COR-L47 (cell line): Measurements from ENCODE around the gene MAPK14.
"Not testable (repeated sequence)": the region's sequence is repeated elsewhere in the genome, so short reads cannot be mapped to it uniquely, and the experiment has no call there.

ENCODE experiments used
- DNase-seq: peaks from one replicate; lab custom pipeline; 2025; lab: John Stamatoyannopoulos, UW

Gene MAPK14

DNA sequence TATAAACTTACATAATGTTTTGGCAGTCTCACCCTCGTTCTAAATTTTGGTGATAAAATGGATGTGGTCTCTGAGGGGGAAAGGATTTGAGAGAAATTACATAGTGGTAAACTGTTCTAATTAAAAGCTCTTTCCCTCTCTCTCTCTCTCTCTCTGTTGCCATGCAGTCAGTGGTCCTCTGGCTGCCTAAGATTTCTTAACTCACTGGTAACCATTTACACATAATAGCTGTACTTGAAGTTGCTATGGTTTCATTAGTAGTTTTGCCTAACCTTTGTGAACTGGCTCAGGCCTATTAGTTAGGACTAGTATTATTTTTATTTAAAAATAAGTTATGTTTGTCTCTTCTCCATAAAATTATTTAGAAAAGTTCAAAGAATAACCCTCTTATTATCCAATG, 42.0 kb downstream of the MAPK14 start:
- DNase-seq = no peak

DNA sequence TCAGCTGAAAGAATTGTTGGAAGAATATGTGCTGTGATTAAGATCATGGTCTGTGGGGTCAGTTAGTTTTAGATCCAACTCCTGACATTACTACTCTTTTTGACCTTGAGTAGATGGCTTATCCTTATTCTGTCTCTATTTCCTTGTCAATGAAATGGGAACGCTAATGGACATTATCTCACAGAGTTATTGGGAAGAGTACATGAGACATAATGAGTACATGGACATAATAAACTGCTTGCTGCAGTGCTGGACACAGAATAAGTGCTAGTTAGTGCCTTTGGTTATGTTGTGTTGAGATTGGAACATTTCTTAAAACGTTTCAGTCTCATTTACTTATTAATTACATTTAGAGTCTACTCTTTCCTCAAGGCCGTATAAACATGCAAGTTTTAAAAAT, 42.6 kb downstream of the MAPK14 start:
- DNase-seq = no peak

DNA sequence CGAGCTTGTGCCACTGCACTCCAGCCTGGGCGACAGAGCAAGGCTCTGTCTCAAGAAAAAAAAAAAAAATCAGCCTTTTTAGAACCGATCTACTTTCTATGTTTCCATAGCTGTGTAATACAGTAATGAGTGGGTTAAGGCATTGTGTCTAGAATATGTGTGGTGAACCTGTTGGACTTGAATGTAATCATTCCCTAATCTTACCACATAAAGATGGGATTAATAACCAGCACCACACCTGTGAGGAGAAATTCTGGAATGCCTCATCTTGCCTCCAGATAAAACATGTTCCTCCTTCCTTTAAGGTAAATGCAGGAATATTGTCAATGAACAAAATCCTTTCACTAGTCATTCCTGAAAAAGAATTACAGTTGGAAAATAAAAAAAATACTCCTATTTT, 43.7 kb downstream of the MAPK14 start:
- no peak for DNase-seq

DNA sequence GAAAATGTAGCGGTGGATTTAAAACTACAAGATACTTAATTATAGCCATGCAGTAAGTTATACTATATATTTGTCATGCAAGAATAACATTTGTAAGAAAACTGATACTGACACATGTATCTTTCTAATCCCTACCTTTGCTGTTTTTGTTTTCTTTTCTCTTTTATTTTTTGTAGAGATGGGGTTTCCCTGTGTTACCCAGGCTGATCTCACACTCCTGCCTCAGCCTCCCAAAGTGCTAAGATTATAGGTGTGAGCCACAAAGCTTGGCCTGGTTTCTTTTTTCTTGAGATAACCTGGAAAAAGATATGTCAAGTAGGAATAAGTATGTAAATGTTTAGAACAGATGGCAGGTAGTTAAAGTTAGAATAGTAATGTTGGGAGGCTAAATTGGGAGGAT, 44.1 kb downstream of the MAPK14 start:
- DNase-seq = no peak

DNA sequence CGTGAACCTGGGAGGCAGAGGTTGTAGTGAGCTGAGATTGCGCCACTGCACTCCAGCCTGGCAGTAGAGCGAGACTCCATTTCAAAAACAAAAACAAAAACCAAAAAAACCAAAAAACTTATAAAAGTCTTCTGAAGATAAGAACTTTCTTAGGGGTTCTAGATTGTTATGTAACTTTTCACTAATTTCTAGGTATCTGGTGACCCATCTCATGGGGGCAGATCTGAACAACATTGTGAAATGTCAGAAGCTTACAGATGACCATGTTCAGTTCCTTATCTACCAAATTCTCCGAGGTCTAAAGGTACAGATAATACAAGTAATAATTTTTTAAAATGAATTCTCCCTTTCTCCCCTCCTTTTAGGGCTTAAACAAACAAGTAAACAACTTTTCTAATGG, 45.1 kb downstream of the MAPK14 start:
- DNase-seq = no peak

DNA sequence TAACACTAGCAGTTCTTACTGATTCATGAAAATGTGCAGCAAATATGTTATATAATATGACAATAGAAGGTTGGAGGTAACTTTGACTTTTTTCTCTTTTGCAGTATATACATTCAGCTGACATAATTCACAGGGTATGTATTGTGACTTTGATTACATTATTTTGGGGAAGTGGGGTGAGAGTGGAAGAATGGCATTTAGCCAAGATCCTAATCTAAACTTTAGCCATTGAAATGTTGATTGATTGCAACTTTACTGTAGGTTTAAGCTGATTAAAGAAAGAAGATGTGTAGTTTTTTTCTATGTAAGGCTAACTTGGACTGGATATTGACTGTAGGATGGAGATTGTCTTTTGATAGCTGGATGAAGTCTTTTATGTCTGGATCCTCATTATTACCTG, 46.0 kb downstream of the MAPK14 start:
- DNase-seq = no peak

DNA sequence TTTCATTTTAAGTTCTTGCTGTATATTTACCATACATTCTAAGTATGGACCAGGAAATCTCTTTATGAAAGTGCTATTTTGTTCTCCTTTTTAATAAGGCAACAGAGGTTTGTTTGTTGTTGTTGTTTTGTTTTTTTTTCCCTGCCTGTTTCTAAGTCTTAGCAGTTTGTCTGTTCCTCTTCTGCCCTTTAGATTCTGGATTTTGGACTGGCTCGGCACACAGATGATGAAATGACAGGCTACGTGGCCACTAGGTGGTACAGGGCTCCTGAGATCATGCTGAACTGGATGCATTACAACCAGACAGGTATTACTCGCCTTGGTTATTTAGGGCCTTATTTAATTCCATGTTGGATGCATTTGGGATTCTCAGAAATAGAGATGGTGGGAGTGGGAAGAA, 48.0 kb downstream of the MAPK14 start:
- no peak for DNase-seq

DNA sequence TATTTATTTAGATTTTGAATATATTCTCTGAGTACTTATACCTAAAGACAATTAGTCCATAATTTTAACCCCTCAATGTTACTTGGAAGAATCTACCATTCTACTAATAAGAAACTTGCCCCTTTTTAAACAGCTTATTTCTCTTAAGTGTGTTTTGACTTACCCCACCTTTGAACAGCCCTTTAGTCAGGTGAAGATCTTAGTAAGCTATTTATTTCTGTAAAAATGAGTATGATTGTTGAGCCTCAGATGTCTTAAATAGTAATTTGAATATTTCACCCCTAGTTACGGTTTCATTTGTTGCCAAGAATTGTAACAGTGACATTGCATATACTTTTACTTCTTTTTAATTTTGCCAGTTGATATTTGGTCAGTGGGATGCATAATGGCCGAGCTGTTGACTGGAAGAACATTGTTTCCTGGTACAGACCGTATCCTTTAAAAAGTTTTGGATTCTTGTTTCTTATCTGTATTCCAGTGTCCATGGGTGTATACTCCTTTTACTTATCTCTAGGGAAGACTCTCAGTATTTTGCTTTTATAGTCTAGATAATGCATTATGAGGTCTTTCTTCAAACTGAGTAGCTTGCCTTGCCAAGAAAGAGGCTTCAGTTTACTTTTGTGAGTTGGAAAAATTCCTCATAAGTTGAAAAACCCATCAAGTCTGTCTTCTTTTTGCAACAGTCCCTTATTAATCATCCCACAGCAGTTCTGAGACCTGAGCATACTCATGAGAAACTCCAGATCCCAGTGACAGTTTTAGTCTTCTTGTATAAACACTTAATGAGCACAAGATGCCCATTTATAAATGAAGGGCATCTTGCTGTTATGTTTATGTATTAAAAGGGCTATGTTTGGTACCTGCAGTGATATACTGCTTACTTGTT, 48.8 kb downstream of the MAPK14 start:
- no peak for DNase-seq

DNA sequence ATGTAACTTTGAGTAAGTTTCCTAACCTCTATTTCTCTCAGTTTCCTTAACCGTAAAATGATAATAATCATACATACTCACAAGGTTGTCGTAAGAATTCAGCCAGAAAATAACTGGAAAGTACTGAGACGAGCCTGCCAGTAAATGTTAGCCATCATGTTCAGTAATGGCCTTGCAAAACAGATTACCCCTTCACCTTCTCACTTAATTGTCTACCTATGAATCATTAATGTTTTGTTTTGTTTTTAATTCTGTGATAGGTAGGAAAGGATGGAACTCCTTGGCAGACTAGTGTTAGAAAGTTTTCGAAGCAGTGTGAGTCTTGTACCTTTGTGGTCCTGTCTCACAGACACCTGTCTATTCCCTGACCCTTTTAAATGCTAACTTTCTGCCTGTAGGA, 50.6 kb downstream of the MAPK14 start:
- DNase-seq = no peak

DNA sequence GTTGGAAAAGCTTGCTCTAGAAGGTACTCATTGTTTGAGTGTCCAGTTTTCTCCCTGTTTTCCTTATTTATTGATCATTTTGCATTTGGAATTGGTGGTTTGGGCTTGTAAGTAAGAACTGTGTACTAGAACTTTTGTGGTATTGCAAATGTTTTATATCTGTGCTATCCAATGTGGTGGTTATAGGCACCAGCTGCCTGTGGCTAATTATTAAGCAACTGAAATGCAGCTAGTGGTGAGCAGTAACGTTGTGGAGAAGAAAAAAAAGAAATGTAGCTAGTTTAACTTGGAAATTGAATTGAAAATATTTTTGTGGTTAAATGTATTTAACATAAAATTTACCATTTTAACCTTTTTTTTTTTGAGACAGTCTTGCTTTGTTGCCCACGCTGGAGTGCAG, 52.0 kb downstream of the MAPK14 start:
- DNase-seq = no peak

DNA sequence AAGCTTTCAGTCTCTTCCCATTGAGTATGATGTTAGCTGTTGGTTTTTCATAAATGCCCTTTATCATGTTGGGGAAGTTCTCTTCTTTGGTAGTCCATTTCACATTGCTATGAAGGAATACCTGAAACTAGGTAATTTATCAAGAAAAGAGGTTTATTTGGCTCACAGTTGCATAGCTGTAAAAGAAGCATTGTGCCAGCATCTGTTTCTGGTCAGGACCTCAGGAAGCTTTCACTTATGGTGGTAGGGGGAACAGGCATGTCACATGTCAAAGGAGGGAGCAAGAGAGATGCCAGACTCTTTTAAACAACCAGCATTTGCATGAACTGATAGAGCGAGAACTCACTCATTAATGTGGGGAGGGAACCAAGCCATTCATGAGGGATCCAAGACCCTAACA, 54.7 kb downstream of the MAPK14 start:
- DNase-seq = no peak

DNA sequence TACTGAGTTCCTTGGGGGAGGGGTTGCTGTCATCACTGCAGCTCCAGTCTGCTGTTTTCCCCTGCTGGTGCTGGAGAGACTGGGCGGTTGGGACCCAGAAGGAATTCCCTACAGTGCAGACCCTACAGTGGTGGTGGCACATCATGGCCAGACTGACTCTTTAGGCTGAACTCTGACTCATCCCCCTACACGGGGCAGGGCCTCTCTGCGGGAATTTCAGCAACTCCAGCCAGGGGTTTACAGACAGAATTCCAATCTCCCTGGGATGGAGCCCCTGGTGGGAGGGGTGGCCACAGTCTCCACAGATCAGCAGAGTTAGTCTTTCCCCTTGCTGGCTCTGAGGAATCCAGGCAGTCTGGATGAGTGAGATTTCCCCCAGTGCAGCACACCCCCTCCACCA, 55.8 kb downstream of the MAPK14 start:
- DNase-seq = no peak

DNA sequence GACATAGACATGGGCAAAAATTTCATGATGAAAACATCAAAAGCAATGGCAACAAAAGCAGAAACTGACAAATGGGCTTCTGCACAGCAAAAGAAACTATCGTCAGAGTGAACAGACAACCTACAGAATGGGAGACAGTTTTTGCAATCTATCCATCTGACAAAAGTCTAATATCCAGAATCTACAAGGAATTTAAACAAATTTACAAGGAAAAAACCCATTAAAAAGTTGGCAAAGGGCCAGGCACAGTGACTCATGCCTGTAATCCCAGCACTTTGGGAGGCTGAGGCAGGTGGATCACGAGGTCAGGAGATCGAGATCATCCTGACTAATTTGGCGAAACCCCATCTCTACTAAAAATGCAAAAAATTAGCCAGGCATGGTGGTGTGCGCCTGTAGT, 60.6 kb downstream of the MAPK14 start:
- DNase-seq = not testable (repeated sequence)

DNA sequence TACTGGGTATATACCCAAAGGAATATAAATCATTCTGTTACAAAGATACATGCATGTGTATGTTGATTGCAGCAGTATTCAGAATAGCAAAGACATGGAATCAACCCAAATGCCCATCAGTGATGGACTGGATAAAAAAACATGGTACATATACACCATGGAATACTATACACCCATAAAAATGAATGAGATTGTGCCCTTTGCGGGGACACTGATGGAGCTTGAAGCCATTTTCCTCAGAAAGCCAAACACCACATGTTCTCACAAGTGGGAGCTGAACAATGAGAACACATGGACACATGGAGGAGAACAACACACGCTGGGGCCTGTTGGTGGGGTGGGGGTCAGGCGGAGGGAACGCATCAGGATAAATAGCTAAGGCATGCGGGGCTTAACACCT, 61.4 kb downstream of the MAPK14 start:
- no peak for DNase-seq

DNA sequence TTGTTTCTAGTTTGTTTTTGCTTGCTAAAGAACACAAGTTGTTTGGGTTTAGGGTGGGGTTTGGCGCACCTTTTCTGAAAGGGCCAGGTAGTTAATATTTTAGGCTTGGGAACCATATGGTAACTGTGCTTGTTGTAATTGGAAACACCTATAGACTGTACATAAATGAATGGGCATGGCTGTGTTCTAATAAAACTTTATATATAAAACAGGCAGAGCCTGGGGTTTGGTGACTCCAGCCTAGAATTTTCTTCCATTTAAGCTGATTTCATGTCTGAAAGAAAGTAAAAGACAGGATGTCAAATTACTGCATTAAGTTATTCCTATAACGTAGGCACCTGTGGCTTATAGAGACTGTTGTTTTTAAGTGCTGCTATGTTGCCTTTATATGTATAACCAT, 66.6 kb downstream of the MAPK14 start:
- DNase-seq = no peak

DNA sequence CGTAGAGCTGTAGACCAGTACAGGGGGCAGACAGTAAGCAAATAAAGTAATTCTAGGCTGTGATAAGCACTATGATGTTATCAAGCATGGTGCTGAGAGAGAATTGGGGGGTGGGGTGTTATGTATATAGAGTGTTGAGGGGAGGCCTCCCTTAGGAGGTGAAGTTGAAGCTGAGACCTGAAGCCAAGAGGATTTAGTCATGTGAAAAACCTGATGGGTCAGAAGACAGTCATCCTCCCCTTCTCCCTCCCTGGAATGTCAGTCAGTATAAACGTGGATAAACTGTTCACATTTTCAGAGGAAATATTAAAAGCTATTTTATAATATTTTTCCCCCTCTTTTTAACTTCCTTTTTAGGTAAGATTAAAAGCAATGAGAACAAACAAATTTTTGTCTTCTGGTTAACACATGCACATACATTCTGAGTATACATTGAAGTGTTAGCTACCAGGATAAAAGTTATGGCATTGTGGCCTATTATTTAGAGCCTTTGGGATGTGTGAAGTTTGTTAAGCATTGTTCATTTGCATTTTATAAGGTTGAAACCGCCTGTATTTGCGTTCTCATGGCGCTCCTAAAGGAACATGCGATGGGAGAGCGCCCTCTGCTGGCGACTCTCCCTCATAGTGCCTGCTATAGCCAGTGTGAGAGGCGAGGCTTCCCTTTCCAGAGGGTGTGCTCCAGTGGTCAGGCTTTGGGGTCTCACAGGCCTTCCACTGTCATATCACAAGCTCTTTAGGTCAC, 67.3 kb downstream of the MAPK14 start:
- peak; percentile 71 for DNase-seq

DNA sequence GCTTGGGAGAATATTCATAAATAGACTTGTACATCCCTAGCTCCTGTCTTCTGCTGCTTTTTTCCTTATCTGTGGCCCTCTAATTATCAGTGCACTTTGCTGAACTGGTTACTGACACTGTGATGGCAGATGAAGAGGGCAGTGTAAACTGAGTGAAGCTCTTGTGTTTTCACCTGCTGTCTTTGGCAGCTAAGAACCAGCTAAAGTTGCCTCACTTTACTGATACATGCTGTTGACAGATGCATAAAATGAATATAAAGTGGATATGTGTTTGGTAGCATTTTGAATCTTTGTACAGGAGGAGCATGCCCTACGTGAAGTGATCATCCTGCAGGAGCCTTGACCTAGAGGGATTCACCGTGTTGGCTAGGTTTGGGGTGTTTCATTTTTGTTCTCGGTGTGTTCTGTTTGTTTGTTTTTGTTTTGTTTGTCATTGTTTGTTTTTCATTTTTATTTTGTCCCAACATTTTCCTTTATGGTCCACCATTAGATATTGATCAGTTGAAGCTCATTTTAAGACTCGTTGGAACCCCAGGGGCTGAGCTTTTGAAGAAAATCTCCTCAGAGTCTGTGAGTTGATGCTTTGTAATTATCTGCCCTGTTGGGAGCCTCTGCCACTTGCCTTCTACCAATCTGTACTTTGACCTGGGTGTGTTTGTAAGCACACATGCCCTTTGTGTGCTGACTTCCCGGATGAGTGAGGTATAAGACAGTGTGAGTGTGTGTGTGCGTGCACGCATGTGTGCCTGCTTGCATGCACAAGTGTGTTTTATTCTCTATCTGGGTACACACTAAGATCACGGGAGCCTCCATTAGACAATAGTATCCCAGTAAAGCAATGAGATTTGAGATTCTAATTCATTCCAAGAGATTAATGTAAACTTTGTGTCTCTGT, 68.1 kb downstream of the MAPK14 start:
- no peak for DNase-seq

DNA sequence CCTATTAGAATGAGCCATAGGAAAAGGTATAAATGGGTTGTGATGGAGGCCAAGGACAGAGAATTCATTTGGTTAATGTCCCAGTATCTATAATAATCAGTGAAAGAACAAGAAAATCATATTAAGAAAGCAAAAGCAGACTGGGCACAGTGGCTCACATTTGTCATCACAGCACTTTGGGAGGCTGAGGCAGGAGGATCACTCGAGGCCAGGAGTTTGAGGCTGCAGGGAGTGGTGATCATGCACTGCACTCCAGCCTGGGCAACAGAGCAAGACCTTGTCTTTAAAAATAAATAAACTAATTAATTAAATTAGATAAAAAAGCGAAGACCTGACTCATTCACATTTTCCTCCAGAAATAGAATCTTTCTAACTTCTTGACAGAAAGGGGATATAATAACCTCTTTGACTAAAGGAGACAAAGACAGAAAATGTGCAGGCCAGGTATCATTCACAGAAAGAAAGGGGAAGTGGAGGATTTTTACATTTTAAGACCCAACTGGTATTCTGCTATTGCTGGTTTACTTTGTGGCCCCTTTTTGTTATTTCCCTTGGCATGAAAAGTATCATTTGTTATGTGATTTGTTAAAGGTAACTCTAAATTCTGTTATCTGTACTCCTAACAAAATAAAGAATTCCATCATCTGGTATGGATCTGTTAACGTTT, 70.8 kb downstream of the MAPK14 start:
- DNase-seq = no peak

DNA sequence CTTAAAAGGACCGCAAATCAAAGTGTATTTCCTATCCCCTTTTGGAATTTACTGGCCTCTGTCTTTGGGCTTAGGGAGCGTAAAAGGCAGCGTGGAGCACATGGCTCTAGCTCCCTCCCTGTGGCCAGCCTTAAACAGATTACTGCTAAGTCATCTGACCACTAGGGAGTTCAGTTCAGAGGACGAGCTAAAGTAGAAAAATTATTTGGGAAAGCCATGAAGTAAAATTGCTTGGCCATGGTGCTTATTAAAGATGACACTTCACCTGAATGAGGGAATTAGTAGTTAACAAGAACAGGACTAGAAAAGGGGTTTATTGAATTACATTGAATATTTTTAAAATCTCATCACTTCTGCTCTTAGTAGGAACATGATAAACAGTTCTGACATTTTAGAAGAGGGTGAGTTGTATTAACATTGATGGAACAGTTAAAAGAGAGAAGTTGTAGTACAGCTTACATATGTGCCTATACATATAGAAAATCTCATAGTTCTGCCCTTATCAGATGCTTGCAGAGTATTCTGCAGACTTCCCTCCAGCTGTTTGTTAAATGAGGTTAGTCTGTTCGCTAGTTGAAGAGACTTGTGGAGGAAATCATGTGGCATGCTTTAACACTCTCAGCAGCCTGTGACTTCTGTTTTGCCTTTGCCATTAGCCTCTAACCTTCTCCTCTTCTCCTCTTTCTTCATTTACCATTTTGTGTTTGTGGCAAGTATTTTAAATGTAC, 71.5 kb downstream of the MAPK14 start:
- no peak for DNase-seq

DNA sequence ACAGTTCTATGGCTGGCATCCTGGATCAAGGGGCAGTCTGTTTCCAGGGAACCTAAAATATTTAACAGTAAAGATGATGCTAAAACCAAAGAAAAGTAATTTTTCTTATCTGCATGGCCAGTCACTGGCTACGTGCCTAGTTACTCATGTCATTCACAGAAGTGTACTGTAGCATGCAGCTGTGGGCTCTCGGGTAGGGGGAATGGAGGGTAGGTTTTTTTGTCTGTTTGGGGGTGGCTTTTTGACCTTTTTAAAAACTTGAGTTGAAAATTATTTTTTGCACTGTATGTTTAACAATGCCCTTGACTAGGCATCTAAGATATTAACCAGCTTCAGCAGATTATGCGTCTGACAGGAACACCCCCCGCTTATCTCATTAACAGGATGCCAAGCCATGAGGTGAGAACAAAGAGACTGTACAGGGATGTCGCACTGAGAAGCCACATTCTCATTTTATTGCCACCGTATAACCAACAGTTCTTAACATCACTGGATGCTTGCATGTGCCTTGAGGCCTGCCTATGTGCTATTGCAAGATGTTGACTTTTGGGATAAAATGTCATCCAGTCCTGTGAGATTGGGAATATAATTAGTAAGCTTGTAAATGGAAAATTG, 72.4 kb downstream of the MAPK14 start:
- DNase-seq = no peak

DNA sequence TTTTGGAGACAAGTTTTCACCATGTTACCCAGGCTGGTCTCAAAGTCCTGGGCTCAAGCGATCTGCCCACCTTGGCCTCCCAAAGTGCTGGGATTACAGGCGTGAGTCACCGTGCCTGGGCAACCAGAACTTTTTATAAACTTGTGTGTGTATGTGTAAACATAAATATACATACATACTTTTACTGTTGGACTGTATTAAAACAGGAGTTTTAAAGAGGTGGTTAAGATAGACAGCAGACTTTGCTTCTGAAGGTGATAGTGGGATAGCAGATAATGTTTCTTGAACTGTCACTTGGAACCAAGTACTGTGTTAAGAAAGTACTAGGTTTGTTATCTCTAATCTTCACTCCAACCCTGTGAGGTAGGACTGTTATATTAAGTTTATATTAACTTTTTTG, 74.1 kb downstream of the MAPK14 start:
- DNase-seq = no peak
